MV-4-11 (cell line): ENCODE data around the gene PLEKHA6.
A peak's percentile ranks its signal among the peaks of the same experiment; 100 is the strongest.
"Not testable (repeated sequence)": the region's sequence is repeated elsewhere in the genome, so short reads cannot be mapped to it uniquely, and the experiment has no call there.

Experiments
- DNase-seq: peaks from one replicate; lab custom pipeline; 2025; lab: John Stamatoyannopoulos, UW

PLEKHA6 gene

DNA sequence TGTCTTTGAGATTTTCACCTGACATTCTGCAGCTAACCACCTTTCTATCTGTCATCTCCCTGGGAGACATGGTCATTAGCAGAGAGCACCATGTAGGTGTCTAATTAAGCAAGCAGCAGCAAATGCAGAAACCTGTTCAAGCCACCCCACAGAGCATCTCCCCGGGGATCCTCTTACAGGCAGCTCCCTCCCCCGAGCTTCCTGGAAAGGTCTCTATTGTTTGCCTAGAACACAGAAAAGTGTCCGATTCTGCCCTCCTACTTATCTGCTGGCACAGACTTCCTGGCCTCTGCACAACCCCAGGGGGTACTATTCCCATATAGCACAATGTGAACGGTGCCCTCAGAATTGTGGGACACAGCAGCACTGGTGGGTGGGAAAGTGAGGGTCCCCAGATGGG, 46.1 kb downstream of the PLEKHA6 start:
- no peak for DNase-seq

DNA sequence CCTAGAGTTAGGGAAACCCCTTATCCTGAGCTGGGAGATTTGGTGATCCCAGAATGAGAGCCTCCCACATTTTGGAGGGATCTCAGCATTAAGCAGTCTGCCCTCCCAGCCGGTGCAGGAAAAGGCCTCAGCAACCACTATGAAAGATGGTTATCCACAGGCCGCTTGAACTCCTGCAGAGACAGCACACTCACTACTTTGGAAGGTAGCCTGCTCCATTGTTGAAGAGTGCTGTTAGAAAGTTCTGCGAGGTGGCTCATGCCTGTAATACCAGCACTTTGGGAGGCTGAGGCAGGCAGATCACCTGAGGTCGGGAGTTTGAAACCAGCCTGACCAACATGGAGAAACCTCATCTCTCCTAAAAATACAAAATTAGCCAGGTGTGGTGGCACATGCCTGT, 48.8 kb downstream of the PLEKHA6 start:
- not testable (repeated sequence) for DNase-seq

DNA sequence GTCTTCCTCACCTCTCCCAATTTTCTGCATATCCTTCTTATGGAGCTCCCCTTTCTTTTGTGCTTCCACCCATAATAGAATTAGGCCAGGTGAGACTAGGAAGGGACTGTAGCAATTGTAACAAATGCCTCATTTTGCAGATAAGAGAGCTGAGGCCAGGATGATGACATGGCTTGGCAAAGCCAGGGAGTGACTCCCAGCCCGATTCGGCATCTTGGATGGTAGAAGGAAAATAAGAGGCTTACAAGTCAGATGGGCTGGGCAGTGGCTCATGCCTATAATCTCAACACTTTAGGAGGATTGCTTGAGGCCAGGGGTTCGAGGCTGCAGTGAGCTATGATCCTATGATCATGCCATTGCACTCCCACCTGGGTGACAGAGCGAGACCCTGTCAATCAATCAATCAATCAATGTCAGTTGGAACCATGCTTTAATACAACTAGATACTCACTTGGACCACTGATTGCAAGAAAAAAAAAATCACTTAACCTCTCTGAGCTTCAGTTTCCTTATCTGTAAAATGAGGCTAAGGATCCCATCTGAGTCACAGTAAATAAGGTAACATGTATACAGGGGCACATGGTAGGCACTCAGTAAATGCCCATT, 51.6 kb downstream of the PLEKHA6 start:
- no peak for DNase-seq

DNA sequence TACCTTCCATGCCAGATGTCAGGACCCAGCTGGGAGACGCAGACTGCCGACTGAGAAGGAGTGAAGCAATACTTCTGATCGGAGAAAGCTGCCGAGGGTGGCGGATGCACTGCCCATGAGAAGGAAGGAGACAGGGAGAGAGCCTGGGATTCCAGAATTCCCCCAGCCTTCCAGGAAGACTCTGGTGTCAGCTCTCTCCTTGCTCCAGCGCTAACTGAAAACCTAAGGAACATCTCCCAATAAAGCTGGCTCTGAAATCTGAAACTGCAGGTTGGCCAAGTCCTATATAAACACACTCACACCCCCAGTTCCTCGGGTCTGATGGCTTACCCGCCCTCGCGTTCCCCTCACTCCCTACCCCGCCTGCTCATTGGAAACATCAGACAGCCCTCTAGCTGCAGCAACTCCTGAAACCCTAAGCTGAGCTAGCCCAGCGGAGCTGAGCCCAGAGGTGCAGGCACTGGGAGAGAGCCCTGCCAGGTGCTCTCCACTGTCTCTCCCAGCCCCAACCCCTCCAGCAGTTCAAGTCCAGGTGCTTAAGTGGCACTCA, 52.3 kb downstream of the PLEKHA6 start:
- DNase-seq = no peak

DNA sequence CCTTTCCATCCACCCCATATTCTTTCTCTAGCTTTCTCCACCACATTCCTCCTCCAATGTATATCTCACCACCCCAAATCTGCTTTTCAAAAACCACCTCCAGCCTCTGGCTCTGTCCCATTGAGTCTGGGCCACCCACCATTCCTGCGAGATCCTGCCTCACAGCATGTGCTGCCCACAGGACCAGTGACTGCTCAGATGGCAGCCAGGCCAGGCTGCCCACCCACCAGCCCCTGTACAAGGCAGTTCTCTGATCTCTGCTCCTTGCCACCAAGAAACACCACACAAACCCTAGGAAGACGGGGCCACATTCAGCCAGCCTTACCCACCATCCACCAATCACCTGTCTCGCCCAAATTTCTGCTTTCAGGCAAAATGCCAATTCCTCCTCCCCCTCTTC, 53.7 kb downstream of the PLEKHA6 start:
- DNase-seq = no peak

DNA sequence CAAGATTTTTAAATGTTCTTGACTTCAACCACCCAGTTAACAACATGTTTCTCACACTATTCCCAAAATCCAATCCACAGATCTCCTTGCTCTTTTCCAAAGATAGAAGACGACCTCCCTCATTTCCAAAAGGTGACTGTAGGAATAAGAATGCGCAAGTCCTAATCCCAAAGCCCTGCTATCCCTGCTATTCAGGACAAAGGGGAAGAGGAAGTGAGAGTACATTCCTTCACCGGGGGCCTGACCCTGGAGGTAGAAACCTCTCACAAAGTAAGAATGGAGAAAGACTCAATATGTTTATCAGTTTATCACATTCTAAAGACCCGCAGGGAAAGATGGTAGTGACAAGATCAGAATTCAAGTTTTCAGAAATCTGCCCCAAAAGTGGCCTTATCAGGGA, 55.7 kb downstream of the PLEKHA6 start:
- DNase-seq = no peak

DNA sequence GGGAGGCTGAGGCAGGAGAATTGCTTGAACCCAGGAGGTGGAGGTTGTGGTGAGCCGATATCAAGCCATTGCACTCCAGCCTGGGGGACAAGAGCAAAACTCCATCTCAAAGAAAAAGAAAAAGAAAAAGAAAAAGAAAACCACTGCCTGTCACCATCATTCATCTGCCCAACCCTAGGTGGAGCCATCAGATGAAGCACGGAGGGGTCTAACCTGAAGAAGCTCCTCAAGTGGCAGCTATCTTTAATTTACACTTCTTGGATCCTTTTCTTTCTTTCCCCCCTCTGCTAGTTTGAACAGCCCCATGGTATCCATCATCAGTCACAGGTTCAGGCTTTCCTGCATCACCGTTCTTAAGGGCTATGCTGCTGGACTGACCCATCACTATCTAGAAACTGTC, 57.0 kb downstream of the PLEKHA6 start:
- DNase-seq = no peak

DNA sequence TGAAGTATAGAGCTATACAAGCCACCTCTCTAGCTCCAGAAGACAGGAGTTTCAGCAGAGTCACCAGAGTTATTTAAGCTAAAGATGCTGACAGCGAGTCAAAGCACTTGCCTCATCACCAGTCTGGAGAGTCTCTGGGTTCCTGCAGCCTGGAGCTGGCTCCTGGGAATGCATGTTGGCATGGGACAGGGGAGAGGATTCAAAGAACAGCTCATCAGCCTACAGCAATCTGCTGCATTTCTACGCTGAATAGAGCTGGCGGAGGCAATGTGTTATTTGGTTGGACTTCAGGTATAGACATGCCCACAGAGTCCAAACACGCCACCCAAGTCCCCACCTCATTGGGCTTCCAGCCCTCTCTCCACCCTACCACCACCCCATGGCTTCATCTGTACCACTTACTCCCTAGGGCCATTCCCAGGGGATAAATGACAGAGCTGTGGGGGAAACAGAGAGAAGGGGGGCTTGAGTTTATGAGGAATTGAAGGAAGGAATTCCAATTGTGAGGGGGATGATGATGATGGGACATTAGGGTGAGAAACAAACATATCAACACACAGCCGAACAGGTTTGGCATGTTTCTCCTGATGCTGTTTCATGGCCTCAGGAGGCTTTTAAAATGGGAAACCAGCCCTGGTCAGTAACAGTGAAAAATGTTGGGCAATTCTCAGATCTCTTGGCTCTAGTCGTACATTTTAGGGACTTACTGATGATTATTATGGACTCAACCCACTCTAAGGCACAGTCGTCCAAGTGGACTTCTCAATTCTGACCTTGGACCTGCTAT, 58.4 kb downstream of the PLEKHA6 start:
- DNase-seq = no peak

DNA sequence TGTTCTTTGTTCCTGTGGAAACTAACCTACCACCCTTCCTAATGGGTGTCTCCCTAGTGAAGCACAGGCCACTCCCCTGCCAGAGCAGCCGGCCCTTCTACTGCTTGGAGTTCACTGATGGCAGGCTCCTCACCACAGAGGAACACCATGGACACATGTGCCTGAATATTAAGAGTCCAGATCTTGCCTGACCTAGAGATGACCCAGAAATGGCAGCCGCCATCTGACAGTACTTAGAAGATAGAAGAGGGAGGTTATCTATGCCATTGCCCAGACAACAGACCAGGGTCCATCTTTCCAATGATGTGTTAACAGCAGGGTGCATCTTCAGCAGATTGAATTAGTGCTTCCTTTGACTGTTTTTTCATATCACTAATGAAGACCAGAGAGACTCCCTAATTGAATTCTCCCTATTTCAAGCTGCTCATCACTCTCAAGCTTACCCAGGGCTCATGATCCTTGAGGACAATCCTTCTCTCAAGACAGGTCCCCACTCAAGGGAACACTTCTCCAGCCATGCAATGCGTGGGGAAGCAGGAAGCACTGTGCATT, 59.8 kb downstream of the PLEKHA6 start:
- no peak for DNase-seq

GRCh38 chr1:204296431-204296988, 63.2 kb downstream of the PLEKHA6 start:
- DNase-seq = peak; percentile 53

DNA sequence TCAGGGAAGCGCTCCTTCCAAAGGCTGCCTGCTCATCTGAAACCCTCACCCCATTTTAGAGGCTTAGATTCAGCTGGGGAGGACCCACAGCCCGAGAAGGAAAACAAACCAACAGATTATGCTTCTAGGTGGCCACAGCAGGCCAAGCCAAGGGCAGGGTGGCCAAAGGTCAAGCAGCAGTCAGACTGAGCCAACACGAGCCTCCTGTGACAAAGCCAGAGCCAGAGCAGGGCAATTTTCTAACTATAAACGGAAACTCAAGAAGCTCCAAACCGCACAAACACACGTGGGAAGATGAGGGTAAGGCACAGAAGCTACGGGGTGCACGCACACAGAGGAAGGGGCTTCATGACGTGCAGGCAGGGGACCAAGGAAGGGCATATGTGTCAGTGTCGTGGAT, 64.1 kb downstream of the PLEKHA6 start:
- DNase-seq = peak; percentile 28

DNA sequence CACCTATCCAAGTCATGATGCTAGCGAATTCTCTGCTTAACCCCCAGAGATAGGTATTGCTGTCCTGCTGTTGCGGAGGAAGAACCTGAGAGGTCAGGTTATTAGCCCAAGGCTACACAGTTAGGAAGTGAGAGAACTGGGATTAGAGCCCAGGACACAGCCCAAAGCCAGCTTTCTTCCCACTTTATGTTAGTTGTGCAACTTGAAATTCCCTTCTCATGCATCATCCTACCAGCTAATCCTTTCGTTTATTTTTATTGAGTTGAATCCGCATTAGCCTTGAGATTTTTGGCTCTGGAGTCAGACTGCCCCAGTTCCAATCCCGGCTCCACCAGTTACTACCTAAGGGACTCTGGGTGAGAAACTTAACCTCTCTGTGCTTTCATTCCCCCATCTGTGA, 65.4 kb downstream of the PLEKHA6 start:
- DNase-seq = no peak

DNA sequence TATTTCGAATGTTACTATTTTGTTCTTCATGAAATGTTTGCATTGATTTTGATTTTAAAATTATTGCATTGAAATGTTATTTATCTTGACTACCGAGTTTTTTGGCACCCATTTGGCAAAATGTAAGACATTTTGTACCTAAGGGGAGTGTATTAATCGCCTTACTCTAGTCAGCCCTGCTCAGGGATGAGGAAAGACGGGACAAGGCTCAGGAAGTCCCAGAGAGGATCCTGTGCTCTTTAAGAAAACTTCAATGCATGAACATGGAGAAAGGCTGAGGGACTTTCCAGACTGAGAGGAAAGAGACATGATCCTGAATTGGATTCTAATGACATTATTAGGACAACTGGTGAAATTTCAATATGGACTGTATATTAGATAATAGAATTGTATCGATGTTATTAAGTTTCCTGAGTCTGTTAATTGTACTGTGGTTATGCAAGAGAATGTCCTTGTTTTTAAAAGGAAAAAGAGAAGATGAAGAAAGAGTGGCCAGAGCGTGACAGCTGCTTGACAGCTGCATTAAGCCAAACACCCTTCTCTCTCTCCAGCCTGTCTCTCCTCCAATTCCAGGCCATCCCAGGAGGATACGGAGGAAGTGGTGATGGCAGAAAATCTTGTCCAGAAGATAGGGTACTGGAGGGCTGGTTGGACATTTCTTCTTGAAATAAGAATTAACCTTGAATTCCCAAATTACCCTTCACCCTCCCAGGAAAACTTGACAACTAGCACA, 66.0 kb downstream of the PLEKHA6 start:
- no peak for DNase-seq

- no peak for DNase-seq
These were observed 67.0 kb downstream of the PLEKHA6 start for GRCh38 chr1:204292740-204293139.

- no peak for DNase-seq
These were observed 70.4 kb downstream of the PLEKHA6 start for GRCh38 chr1:204289280-204289679.

DNA sequence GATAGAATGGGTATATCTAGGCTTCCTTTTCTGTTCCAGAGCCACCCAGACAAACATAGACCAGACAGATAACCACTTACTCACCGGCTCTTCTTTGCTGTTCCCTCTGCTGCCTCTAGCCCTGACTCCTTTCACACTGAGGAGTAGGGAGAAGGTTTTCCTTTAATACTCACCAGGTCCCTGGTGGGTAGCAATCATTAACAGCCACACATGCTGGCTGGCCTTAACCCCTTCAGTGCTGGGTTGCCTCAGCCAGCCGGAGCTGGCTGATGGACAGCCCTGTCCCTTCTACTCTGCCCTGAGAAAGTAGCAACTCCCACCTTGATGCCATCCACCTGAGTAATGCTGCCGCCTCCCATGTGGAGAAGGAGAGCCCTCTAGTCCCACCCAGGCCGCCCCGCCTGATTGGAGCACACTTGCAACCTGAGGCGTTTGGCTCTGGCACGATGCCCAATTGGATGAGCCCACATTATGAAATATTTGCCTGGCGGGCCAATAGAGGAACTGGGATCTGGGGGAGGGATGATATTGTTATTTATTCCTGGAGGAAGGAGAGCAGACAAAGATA, 71.6 kb downstream of the PLEKHA6 start:
- peak; percentile 40 for DNase-seq

- DNase-seq = no peak
These were observed 72.2 kb downstream of the PLEKHA6 start for GRCh38 chr1:204287466-204287891.

GRCh38 chr1:204286831-204287421, 72.8 kb downstream of the PLEKHA6 start:
- DNase-seq = peak; percentile 92

DNA sequence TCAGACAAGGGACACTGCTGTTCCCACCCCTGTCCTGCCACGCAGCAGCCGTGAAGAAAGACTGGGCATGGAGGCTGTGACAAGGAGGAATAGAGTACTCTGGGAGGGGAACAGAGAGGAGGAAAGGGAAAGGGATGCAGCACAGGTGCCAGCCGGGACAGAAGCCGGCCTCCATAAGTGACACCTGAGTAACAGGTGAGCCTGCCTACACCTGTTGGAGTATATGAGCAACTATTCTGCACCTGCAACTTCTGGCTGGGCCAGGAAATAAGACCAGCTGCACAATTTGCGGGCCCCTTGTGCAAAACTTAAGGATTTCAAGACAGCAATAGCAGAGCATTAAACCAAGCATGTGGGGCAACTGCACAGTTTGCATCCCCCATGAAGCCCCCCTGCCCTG, 73.4 kb downstream of the PLEKHA6 start:
- no peak for DNase-seq

DNA sequence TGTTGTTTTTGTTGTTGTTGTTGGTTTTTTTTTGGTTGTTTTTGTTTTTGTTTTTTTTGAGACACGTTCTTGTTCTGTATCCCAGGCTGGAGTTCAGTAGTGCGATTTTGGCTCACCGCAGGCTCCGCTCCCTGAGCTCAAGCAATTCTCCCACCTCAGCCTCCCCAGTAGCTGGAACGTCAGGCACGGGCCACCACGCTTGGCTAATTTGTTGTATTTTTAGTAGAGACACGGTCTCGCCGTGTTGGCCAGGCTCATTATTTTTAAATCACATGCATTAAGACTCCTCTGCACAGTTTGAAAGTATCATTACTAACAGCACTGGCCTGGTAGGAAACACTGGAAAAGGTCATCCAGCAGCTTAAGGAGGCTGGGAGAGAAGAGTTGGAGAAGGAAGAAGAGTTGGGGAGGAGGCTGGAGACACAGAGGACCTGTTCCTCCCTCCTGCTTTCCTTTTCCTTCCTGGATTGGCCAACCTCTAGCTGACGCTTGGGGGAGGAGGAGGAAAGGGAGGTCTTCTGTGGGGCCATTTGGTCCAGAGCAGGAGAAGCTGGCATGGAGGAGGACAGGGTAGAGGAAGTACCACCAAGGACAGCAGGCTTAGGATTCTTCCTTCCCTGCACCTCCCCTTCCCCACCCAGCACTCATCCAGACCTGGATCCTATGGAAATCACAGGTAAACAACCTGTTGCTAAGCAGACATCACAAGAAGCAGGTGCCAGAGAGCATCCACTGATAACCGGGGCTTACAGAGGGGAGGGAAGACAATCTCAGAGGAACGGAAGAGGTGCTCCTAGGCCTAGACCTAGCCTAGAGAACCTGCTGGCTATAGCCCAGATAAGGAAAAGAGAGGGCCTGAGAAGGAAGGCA, 74.1 kb downstream of the PLEKHA6 start:
- DNase-seq = no peak
